T-helper 2 cell treated with Interferon-gamma antibody and Interleukin-4, amounts not matched to agents 5 μg/mL and 100 μg/mL, for 36 hours (primary cell): ENCODE results near the gene INVS.
"Not testable (repeated sequence)": the region's sequence is repeated elsewhere in the genome, so short reads cannot be mapped to it uniquely, and the experiment has no call there.

Experiments
- DNase-seq: peaks from one replicate; pipeline ENCODE4 v3.0.0; 2021; ENCODE audit warnings: low spot score
- H3K27ac Mint-ChIP-seq: one replicate; pipeline ENCODE4 v1.8.0; 2021; ENCODE audit warnings: mild to moderate bottlenecking, mixed read lengths
- H3K27me3 Mint-ChIP-seq: one replicate; pipeline ENCODE4 v1.8.0; 2021; ENCODE audit warnings: low read depth, mixed read lengths
- H3K36me3 Mint-ChIP-seq: one replicate; pipeline ENCODE4 v1.8.0; 2021; ENCODE audit warnings: low read depth, mixed read lengths
- H3K4me1 Mint-ChIP-seq: one replicate; pipeline ENCODE4 v1.8.0; 2021; ENCODE audit warnings: low read depth, mixed read lengths
- H3K4me3 Mint-ChIP-seq: one replicate; pipeline ENCODE4 v1.8.0; 2022; ENCODE audit warnings: mild to moderate bottlenecking, moderate library complexity, mixed read lengths
- H3K9me3 Mint-ChIP-seq: one replicate; pipeline ENCODE4 v1.8.0; 2021; ENCODE audit warnings: mixed read lengths

INVS gene

DNA sequence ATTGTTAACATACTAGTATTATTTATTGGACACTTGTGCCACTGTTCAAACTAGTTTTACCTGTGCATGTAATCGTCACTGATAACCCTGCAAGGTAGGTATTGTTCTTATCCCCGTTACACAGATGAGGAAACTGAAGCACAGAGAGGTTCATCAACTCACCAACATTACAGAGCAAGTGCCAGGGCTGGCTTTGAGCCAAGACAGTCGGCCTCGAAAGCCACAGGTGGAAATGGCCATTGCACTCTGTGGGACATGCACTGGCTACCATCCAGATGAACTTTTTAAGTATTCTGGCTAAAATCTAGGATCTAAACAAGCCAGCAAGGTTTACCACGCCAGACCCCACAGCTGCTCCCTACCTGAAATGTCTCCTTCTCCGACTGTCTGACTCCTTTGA is 195.8 kb downstream of the INVS start:
- H3K27ac Mint-ChIP-seq = no peak overlapping the region

DNA sequence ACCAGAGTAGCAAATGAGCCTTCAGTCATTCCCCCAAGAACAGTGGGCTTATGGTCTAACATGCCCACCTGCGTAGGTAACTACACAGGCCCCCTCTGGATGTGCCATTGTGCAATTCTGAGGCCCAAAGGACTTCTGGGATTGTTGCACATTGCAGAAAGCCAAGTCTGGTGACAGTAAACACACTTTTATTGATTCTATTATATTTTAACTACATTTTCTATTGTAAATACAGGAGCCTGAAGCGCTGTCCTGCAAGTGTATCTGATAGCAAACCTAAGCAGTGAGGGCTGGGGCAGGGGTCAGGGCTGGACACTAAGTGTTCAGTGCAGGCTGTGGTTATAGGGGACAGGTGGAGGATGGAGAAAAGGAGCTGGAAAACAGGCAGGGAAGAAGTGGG is 196.2 kb downstream of the INVS start:
- DNase-seq = no peak
- H3K4me1 Mint-ChIP-seq = no peaks in the 10 kb centered on the region
- H3K9me3 Mint-ChIP-seq = no peaks in the 10 kb centered on the region
- H3K27me3 Mint-ChIP-seq = no peaks in the 10 kb centered on the region
- H3K36me3 Mint-ChIP-seq = peaks cover 28% of the 10 kb centered on the region
- no peak overlapping the region for H3K4me3 Mint-ChIP-seq
- peak overlapping the region; percentile 16 for H3K27ac Mint-ChIP-seq

More for the DNA sequence above, 195.8 kb downstream of the INVS start:
- Mint-ChIP-seq H3K4me1 (no peaks in the 10 kb centered on the region), H3K27me3 (no peaks in the 10 kb centered on the region), H3K9me3 (no peaks in the 10 kb centered on the region), H3K36me3 (peaks cover 32% of the 10 kb centered on the region), H3K4me3 (no peak overlapping the region)
- no peak for DNase-seq

DNA sequence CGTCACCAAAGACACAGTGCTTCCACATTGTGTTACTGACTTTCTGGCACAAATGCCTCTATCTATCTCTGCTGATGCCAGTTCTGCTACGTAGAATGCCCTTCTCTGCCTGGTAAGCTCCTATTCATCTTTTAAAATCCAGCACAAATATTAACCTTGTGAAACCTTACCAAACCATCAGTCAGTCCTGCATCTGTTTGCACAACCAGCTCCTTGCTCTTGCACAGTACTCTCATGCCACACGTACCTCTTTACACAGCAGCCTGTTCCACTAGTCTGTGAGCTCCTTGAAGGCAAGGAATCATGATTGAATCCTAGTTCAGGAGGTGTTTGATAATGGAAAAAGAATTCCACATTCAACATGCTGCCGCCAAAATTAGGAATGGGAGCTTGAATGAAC is 197.4 kb downstream of the INVS start:
- no peaks in the 10 kb centered on the region for H3K4me1 Mint-ChIP-seq
- no peaks in the 10 kb centered on the region for H3K9me3 Mint-ChIP-seq
- H3K27ac Mint-ChIP-seq = no peak overlapping the region
- H3K4me3 Mint-ChIP-seq = no peak overlapping the region
- no peaks in the 10 kb centered on the region for H3K27me3 Mint-ChIP-seq
- H3K36me3 Mint-ChIP-seq = peaks cover 35% of the 10 kb centered on the region
- DNase-seq = no peak

DNA sequence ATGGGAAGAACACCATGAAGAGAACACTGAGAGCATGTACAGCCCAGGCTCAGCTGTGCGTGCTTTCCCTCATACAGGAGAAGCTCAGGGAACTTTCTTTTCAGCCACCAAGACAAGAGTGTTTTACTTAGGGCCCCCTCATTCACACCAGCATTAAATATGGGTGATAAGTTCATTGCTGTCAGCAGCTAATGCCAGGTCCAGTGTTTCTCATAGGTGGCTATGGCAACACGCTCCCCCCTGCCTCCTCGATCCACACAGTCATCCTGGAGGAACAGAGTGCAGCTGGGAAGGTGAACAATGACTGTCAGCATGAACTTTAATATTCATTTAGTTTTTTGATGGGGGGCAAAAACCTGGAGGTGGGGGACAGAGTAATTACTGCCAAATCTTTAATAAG is 199.3 kb downstream of the INVS start:
- Mint-ChIP-seq H3K27me3 (no peaks in the 10 kb centered on the region), H3K9me3 (no peaks in the 10 kb centered on the region), H3K27ac (no peak overlapping the region), H3K4me1 (no peaks in the 10 kb centered on the region), H3K36me3 (peaks cover 41% of the 10 kb centered on the region), H3K4me3 (no peak overlapping the region)
- DNase-seq = no peak

DNA sequence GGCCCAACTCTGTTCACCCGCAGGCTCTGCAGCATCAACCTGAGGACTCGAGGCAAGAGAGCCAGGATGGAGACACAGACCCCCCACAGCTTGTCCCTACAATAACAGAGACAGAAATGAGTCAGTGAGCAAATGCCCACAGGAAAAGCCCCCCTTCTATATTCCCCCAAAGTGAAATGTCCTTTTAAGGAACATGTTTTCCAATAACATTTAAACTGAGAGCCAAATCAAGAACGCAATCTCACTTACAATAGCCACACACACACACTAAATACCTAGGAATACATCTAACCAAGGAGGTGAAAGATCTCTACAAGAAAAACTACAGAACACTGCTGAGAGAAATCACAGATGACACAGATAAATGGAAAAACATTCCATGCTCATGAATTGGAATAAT is 204.7 kb downstream of the INVS start:
- Mint-ChIP-seq H3K36me3 (peaks cover 63% of the 10 kb centered on the region), H3K9me3 (no peaks in the 10 kb centered on the region), H3K4me3 (no peak overlapping the region), H3K4me1 (peaks cover 2% of the 10 kb centered on the region), H3K27me3 (no peaks in the 10 kb centered on the region), H3K27ac (no peak overlapping the region)
- DNase-seq = no peak

DNA sequence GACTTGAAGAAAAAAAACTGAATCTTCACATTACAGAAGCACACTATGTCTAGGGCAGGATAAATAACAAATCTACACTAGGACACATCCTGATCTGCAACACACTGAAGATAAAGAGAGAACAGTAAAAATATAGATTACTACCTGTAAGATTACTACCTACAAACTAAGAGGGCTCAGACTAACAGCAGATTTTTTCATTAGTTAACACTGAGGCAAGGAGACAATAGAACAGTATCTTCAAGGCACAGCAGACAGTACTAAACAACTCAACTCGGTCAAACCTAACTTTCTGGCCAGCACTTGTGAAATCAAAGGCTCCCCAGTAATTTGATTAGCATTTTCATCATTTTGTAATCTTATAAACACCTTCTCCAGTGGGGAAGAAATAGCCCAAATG is 207.2 kb downstream of the INVS start:
- DNase-seq = no peak

DNA sequence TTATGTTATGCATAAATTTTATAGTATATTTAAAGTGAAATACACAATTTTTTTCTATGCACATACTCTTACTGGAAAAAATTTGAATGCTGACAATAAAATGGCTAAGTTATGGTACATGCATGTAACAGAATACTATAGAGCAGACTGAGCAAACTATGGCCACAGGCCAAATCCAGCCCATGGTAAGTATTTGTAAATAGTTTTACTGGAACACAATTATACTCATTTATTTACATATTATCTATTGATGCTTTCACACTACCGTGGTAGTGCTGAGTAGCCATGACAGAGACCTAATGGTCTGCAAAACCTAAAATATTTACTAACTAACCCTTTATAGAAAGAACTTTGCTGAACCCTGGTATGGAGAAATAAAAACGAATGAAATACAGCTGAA is 208.0 kb downstream of the INVS start:
- no peak overlapping the region for H3K27ac Mint-ChIP-seq
- peaks cover 8% of the 10 kb centered on the region for H3K4me1 Mint-ChIP-seq
- H3K36me3 Mint-ChIP-seq = peaks cover 70% of the 10 kb centered on the region
- H3K9me3 Mint-ChIP-seq = no peaks in the 10 kb centered on the region
- no peaks in the 10 kb centered on the region for H3K27me3 Mint-ChIP-seq
- no peak overlapping the region for H3K4me3 Mint-ChIP-seq
- no peak for DNase-seq

More for the DNA sequence above, 207.2 kb downstream of the INVS start:
- Mint-ChIP-seq H3K27ac (no peak overlapping the region), H3K4me3 (no peak overlapping the region), H3K27me3 (no peaks in the 10 kb centered on the region), H3K4me1 (peaks cover 4% of the 10 kb centered on the region), H3K36me3 (peaks cover 66% of the 10 kb centered on the region), H3K9me3 (no peaks in the 10 kb centered on the region)

DNA sequence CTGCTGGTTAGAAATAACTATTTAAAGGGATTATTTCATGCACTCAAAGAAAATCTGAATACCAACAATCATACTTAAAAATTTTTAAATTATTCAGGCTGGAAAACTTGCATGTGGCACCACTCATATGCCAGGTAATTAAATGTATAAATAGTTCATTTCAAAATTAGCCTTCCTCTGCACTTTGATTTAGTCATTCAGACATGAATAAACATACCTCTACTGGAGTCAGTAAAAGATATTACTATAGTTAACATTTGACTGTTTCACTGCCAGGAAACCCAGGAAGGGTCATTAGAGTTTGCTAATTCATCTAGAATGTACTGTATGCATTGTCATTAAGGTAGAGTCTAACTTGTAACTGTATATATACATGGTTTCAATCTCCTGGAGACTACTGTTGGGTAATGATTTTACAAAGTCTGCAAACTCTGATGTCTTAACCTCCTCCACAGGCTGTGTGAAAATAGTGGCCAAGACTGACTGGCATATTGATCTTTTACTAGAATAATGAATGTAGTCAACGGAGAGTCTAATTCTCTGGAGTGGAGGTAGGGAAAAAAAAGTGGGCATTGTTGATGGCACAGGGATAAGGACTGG is 210.0 kb downstream of the INVS start:
- no peak for DNase-seq
- Mint-ChIP-seq H3K27me3 (no peaks in the 10 kb centered on the region), H3K4me1 (peaks cover 10% of the 10 kb centered on the region), H3K9me3 (peaks cover 3% of the 10 kb centered on the region), H3K36me3 (peaks cover 62% of the 10 kb centered on the region), H3K4me3 (no peak overlapping the region), H3K27ac (no peak overlapping the region)

DNA sequence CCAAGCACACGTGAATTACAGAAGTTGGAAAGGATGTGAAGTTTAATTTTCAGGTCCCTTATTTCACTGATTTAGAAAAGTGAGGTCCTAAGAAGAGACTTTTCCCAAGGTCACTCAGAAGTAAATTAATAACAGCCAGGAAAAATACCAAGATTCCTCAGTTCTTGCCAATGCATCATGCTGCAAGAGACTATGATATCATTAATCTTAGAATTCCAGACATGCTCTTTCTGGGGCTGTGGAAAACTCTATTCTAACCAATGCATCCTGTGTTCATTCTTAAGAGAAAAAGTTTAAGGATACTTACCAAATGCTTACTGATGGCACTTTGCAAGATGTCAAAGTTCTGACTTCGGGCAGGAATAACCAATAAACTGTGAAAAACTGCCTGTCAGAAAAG is 210.9 kb downstream of the INVS start:
- Mint-ChIP-seq H3K9me3 (peaks cover 3% of the 10 kb centered on the region), H3K4me3 (no peak overlapping the region), H3K36me3 (peaks cover 62% of the 10 kb centered on the region), H3K4me1 (peaks cover 10% of the 10 kb centered on the region), H3K27ac (no peak overlapping the region), H3K27me3 (no peaks in the 10 kb centered on the region)
- DNase-seq = no peak

DNA sequence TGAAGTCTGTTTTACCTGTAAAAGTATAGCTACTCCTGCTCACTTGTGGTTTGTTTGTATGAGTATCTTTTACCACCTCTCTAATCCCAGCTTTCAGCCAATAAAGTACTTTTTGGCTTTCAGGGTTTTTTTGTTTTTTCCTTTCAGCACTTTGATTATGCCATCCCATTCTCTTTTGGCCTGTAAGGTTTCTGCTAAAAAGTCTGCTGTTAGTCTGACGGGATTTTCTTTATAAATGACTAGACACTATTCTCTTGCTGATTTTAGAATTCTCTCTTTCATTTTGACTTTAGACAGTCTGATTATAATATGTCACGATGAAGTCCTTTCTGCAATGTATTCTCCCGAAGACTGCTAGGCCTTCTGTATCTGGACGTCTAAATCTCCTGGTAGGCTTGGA is 216.5 kb downstream of the INVS start:
- Mint-ChIP-seq H3K36me3 (peaks cover 66% of the 10 kb centered on the region), H3K4me1 (peaks cover 10% of the 10 kb centered on the region)
- no peak for DNase-seq

DNA sequence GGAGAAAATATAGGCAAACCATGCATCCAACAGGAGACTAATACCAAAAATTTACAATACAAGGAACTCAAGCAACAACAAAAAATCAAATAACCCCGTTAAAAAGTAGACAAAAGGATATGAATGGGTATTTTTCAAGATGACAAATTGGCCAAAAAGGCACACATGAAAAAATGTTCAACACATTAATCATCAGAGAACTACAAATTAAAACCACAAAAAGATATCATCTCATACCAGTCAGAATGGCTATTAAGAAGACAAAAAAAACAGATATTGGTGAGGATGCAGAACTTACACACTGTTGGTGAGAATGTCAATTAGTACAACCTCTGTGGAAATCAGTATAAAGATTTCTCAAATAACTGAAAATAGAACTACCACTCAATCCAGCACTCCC is 218.7 kb downstream of the INVS start:
- DNase-seq = no peak
- H3K4me3 Mint-ChIP-seq = no peak overlapping the region

More for the DNA sequence above, 216.5 kb downstream of the INVS start:
- H3K4me3 Mint-ChIP-seq = no peak overlapping the region
- peaks cover 3% of the 10 kb centered on the region for H3K9me3 Mint-ChIP-seq
- no peaks in the 10 kb centered on the region for H3K27me3 Mint-ChIP-seq
- H3K27ac Mint-ChIP-seq = no peak overlapping the region

DNA sequence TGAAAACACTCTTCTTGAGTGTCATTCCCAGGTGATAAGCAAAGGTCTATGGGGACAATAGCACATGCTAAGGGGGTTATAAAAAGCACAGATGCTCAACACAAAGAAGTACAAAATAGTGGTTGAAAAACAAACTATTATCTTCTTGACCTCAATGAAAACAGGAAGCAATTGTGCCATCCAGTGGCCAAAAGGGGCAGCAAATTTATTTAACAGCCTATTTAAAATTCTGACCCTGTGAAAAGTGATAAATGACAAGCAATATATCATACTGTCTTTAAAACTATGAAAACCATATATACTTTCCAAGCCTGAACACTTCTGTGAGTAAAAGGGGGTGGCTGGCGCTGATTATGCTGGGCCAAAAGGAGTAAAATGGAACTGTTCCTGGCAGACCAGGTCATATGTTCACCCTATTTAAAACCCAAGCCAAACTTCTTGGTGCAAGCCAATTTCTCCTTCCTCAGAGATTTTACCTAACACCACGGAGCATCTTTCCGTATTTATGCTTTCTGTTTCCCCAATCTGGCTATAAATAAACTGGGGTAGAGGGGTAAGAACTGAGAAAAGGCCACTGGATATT is 224.0 kb downstream of the INVS start:
- H3K27me3 Mint-ChIP-seq = no peaks in the 10 kb centered on the region
- peak; percentile 7 for DNase-seq
- H3K36me3 Mint-ChIP-seq = peaks cover 22% of the 10 kb centered on the region
- H3K4me1 Mint-ChIP-seq = peaks cover 4% of the 10 kb centered on the region
- no peak overlapping the region for H3K27ac Mint-ChIP-seq
- H3K9me3 Mint-ChIP-seq = no peaks in the 10 kb centered on the region
- H3K4me3 Mint-ChIP-seq = no peak overlapping the region

More for the DNA sequence above, 218.7 kb downstream of the INVS start:
- Mint-ChIP-seq H3K27ac (no peak overlapping the region), H3K36me3 (peaks cover 51% of the 10 kb centered on the region), H3K9me3 (peaks cover under 1% of the 10 kb centered on the region), H3K27me3 (no peaks in the 10 kb centered on the region), H3K4me1 (peaks cover 2% of the 10 kb centered on the region)

DNA sequence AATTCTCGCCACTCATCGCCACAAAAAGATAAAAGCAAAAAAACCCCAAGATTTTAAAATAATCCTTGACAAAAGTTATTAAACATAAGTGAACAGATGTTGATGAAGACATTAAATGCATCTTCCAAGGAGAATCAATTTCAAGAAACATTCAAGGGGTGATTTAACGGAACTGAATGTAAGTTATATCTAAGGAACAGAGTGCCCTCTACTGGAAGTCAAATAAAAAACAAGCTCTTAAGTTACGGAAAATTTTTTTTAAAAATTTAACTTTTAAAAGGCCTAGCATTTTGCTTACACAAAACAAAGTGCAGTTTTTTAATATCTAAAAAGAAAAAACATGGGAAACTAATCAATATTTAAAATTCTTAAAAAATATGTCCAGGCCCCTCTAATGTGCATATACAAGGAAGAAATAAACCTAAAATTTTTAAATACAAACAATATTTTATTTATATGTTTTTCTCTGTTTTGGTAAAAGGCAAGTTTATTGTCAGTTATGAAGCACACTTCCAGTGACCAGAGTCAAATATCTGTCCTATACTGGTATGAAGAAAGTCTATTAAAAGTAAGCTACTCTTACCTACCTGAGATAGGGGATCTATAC is 225.7 kb downstream of the INVS start:
- Mint-ChIP-seq H3K4me1 (peaks cover 4% of the 10 kb centered on the region), H3K36me3 (peaks cover 26% of the 10 kb centered on the region), H3K4me3 (no peak overlapping the region), H3K9me3 (no peaks in the 10 kb centered on the region), H3K27ac (no peak overlapping the region), H3K27me3 (no peaks in the 10 kb centered on the region)
- DNase-seq = no peak

DNA sequence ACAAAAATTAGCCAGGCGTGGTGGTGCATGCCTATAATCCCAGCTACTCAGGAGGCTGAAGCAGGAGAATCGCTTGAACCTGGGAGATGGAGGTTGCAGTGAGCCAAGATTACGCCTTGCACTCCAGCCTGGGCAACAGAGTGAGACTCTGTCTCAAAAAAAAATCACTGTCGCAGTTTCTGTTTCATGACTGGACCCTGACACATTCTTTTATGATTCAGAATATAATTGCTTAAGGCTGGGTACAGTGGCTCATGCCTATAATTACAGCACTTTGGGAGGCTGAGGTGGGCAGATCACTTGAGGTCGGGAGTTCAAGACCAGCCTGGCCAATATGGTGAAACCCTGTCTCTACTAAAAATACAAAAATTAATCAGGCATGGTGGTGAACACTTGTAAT is 239.7 kb downstream of the INVS start:
- not testable (repeated sequence) for H3K4me1 Mint-ChIP-seq, H3K4me3 Mint-ChIP-seq, H3K9me3 Mint-ChIP-seq, H3K27me3 Mint-ChIP-seq, DNase-seq, H3K27ac Mint-ChIP-seq
- H3K36me3 Mint-ChIP-seq = peaks cover 26% of the 10 kb centered on the region
